GM19463 (cell line): ENCODE data around the gene TMC5.

Experiments
- ATAC-seq: cut with Tn5 transposase; IDR thresholded peaks from one replicate; pipeline ENCODE4 v1.9.1; 2021; ENCODE audit warnings: mild to moderate bottlenecking, moderate library complexity; ENCODE audit not compliant: unreplicated experiment

The TMC5 gene

DNA sequence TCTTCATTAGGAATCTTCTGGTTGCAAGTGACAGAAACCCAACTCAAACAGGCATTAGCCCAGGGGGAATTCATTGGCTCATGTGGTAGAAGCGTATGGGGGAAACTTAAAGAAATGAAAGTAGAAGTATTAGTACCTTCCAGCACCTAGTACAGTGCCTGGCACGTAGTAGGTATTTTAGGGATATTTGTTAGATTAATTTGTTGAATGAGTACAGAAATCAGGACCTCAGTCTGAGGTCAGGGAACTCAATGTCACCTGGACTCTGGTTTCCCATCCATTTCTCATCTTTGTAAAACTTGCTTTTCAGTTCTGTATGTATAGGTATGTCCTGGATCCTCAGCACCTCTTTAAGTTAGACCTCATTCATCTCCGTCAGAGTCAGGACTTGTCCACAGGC, 32.5 kb downstream of the TMC5 start:
- ATAC-seq: no peak

DNA sequence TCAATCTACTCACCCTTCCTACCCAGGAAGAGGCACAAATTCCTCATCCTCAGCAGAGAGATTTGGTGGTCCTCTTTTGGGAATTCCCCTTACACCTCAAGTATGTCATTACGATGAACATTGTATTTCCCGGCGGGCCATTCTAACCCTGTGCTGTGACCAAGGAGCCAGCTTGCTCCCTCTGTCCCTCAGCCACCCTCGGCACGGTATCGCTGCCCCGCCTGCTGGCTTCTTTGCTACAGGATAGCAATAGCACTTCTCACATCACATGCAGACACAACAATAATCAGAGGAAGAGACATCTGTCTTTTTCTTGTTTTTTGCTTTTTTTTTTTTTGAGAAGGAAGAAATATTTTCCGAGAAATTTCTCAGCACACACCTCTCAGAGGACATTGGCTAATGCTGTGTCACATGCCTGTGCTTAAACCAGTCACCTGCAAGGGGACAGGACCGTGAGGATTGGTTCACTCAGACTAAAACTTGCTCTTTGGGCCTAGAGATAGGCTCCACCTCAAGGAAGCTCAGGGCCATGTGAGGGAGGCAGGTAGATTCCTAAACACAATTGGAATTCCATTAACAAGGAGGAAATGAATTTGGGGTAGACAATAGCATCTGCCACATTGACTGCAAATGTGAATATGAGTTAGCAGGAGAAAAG, 41.2 kb downstream of the TMC5 start:
- no peak for ATAC-seq

DNA sequence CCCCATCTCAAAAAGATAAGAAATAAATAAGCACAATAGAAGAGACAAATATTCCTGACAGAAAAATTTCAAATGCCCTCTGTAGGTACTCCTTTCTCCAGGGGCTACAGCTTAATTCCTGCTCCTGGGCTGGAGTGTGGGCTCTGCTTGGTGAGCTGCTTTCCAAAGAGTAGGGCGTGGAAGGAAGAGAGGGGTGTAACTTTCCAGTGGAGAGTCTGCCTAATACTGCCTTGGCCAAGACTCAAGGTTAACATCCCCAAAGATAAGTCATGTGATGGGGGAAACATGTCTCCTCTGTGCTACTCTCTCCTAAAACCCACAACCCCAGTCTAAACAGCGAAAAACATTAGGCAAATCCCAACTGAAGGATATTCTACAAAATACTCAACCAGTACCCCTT, 42.7 kb downstream of the TMC5 start:
- ATAC-seq: no peak

- ATAC-seq: no peak
Observed at GRCh38 chr16:19463468-19464315, 46.0 kb downstream of the TMC5 start.

DNA sequence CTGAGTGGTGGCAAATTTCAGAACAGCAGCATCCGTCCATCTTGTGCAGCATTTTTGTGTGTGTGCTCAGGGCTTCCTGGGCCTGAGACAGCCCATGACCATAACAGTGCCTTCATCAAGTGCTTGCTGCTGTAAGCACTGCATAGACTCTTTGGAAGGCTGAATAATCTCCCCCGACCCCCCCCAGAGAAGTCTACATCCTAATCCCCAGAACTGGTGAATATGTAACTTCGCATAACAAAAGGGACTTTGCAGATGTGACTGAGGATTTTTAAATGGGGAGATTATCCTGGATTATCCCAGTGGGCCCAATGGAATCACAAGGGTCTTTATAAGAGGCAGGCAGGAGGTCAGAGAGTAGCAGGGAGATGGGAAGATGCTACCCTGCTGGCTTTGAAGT, 50.6 kb downstream of the TMC5 start:
- ATAC-seq: no peak

DNA sequence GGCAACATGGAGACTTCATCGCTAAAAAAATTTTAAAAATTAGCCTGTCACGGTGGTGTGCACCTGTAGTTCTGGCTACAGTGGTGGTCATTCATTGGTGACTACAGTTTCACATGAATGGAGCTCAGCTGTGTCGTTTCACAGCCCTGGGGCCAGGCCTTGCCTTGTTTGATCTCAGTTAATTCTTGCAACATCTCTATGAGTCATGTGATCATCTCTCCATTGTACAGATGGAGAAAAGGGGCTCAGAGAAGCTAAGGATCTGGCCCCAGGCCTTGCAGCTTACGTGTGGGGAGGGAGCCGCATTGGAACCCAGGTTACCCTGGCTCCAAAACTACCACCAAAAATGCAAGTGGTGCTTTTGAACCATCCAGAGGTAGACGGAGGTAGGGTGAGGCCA, 54.8 kb downstream of the TMC5 start:
- no peak for ATAC-seq

DNA sequence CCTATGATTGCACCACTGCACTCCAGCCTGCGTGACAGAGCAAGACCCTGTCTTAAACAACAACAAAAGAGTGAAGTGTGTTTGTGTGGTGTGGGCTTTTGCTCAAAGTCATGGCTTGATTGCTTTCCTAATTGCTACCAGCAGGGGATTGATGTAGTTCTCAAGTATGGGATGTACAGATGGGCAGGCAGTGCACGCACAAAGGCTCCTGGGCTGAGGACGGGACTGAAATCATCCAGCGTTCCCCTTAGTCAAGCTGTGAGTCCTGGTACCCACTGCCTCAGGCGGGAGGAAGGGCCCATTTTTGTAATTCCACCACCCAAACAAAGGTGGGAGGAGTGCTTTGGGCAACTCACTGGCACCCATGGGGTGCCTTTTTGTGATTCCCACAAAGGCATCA, 56.9 kb downstream of the TMC5 start:
- no peak for ATAC-seq

- no peak for ATAC-seq
Observed at GRCh38 chr16:19478505-19478904, 60.8 kb downstream of the TMC5 start.

- ATAC-seq: no peak
Observed at GRCh38 chr16:19479302-19479721, 61.6 kb downstream of the TMC5 start.

DNA sequence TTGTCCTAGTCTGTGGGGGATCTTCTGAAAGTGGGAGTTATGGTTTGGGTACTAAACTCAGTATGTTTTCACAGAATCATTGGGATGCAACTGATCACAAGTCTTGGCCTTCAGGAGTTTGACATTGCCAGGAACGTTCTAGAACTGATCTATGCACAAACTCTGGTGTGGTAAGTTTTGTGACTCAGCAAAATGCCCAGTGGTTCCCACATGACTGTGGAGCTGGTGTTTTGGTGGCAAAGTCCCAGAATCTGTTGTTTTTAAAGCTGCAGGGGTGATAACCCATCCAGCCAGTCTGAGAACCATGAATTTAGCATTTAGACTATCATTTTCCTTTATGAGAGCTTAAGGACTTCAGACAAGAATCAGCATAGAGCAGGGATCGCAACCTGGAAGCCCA, 63.6 kb downstream of the TMC5 start:
- ATAC-seq: no peak

DNA sequence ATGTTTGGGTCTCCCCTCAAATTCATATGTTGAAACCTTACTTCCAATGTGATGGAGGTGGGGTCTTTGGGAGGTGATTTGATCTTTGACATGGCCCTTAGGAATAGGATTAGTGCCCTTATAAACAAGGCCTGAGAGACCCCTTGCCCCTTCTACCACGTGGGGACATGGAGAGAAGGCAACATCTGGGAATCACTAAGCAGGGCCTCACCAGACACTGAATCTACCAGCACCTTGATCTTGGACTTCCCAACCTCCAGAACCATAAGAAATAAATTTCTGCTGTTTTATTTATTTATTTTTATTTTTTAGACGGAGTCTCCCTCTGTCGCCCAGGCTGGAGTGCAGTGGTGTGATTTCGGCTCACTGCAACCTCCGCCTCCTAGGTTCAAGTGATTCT, 64.1 kb downstream of the TMC5 start:
- no peak for ATAC-seq

DNA sequence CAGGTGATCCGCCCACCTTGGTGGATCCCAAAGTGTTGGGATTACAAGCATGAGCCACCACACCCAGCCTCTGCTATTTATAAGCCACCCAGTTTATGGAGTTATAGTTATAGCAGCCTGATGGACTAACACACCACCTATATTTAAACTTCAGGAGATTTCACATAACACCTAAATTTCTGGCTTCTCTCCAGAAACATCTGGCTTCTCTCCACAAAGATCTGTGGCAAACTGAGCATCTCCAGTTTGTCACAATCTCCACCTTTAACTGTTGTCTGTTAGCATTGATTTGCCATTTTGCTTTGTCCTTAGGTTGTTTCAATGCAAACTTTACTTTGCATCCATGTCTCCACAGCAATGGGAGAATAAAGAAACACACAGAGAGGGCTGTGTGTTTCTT, 64.6 kb downstream of the TMC5 start:
- ATAC-seq: no peak

GRCh38 chr16:19484096-19484495, 66.4 kb downstream of the TMC5 start:
- no peak for ATAC-seq

- ATAC-seq: no peak
Observed at GRCh38 chr16:19485611-19486010, 67.9 kb downstream of the TMC5 start.

DNA sequence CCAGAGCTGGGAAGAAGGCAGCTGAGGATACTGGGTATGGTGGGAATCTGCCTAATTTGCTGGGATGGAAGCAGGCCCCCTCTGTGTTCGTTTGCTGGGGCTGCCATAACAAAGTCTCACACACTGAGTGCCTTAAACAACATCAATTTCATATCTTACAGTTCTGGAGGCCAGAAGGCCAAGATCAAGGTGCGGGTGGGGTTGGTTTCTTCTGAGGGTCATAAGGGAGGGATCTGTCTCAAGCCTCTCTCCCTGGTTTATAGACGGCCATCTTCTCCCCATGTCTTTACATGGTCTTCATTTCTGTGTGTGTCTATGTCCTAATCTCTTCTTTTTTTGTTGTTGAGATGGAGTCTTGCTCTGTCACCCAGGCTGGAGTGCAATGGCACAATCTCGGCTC, 68.4 kb downstream of the TMC5 start:
- ATAC-seq: no peak

DNA sequence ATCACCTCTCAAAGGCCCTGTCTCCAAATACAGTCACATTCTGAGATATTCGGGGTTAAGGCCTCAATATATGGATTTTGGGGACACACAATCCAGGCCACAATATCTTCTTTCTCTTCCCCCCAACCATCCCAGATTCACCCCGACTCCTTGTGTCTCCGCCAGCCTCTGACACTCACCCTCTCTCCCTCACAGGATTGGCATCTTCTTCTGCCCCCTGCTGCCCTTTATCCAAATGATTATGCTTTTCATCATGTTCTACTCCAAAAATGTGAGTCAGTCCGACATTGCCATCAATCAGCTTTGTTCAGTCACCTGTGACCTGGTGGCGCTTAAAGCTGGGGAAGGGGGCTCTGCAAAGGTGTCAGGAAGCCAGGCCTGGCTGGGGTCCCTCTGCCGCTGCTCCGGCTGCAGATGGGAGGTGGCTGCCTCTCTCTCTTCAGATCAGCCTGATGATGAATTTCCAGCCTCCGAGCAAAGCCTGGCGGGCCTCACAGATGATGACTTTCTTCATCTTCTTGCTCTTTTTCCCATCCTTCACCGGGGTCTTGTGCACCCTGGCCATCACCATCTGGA, 69.2 kb downstream of the TMC5 start:
- no peak for ATAC-seq

GRCh38 chr16:19488213-19488640, 70.5 kb downstream of the TMC5 start:
- ATAC-seq: no peak

- no peak for ATAC-seq
Observed at GRCh38 chr16:19490619-19491018, 72.9 kb downstream of the TMC5 start.

DNA sequence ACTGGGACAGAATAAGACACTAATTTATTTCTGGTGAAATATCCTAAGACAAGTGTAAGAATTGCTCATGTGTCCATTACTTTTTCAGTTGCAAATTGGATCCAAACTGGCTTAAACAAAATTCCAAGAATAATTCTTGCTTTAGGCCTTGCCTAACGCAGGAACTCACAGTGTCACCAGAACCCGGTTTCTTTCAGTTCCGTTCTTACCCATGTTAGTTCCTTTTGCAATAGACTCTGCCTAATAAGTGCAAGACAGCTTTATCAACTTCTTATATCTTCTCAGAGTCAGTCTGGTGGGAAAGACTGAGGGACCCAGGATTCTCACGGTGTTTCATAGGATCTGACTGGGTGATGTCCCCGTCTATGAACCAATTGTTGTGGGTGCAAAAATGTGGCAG, 79.5 kb downstream of the TMC5 start:
- no peak for ATAC-seq

DNA sequence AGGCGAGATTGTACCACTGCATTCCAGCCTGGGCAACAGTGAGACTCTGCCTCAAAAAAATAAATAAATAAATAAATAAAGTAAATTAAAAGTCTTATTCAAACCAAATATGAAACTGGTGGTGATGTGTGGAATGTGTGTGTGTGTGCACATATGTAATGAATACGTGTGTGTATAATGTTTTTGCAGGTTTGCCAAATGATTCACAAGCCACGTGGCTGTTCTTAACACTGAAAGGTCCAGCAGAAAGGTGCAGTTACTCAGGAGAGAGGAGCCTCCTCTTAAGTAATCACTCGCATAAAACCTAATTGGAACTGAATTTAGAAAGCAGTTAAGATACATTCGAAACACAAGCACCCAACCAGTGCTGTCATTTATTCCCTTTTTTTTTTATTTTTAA, 81.3 kb downstream of the TMC5 start:
- ATAC-seq: no peak

- no peak for ATAC-seq
Observed at GRCh38 chr16:19499481-19499880, 81.8 kb downstream of the TMC5 start.
